Renal pelvis (tissue), 4 donors: ENCODE results near the gene OSGIN1. TPM values are rescaled to one million over a fixed set of nuclear protein-coding genes. Genes with fewer than 3 reads are reported as not detected.
A peak's percentile ranks its signal among the peaks of the same experiment; 100 is the strongest.

Experiments used
- DNase-seq: peaks from one replicate; pipeline ENCODE4 v3.0.0-alpha.2; 2013
- polyA plus RNA-seq, 3 donors: library from polyadenylated mRNA; unstranded; fragments of 120-200 nt; gene quantifications; one replicate each; pipeline ENCODE4 v1.2.1, GENCODE V29; 2013; ENCODE audit not compliant: insufficient read length in 3 of 3

The OSGIN1 gene
- polyA plus RNA-seq, 3 donors = 0.68 to 1.0 (median 0.92) TPM

GRCh38 chr16:84000989-84001642 is 48.1 kb downstream of the OSGIN1 start:
- no peak for DNase-seq

DNA sequence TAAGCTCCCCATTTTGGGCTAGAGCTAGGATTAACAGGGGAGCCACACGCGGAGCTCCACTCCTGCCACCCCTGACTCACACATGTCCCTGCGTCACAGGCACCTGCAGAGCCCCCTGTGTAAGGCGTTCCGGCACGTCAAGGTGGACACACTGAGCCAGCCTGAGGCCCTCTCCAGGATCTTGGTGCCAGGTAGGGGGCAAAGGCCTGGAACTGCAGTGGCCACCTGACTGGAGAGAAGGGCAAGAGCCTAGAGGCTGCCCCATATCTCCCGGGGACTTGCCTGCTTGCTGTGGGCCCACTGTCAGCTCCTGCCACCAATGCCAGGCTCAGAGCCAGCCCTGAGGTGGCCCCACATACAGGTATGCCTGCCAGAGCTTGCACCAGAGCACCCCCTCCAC is 48.7 kb downstream of the OSGIN1 start:
- no peak for DNase-seq

- no peak for DNase-seq
Observed at GRCh38 chr16:84003038-84003437, 50.0 kb downstream of the OSGIN1 start.

- DNase-seq = no peak
Observed at GRCh38 chr16:84004442-84004841, 51.4 kb downstream of the OSGIN1 start.

GRCh38 chr16:84005391-84005790 is 52.4 kb downstream of the OSGIN1 start:
- DNase-seq = no peak

GRCh38 chr16:84007520-84007919 is 54.5 kb downstream of the OSGIN1 start:
- DNase-seq = no peak

DNA sequence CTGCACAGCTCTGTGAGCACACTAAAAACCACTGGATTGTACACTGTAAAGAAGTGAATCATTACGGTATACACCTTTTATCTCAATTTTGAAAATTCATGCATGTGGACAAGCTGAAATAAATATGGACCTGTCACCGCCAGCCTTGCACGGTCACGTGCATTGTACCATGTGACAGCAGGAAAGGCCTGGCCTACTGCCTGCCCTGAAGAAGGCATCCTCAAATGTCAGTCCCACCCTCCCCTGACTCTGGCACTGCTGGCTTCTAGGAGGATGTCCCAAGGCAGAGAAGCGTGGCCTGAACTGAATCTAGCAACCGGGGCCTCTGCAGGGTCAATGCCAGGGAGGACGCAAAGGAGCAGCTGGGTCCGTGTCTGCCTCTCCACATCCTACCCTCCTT is 54.9 kb downstream of the OSGIN1 start:
- no peak for DNase-seq

DNA sequence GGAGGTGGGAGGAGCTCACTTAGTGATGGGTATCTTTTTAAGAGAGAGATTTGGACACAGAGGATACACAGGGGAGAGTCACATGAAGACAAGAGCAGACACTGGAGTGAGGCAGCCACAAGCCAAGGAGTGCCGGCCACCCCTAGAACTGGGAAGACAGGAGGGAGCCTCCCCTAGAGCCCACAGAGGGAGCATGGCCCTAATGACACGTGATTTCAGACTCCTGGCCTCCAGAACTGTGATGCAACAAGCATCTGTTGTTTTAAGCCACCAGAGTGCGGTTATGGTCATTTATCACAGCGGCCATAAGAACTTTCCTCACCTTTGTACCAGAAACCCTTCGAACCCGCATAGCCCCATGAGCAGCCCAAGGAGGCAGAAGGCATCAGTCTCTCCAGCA is 56.2 kb downstream of the OSGIN1 start:
- DNase-seq = no peak

- peak; percentile 58 for DNase-seq
Observed at GRCh38 chr16:84013787-84014569, 60.9 kb downstream of the OSGIN1 start.

DNA sequence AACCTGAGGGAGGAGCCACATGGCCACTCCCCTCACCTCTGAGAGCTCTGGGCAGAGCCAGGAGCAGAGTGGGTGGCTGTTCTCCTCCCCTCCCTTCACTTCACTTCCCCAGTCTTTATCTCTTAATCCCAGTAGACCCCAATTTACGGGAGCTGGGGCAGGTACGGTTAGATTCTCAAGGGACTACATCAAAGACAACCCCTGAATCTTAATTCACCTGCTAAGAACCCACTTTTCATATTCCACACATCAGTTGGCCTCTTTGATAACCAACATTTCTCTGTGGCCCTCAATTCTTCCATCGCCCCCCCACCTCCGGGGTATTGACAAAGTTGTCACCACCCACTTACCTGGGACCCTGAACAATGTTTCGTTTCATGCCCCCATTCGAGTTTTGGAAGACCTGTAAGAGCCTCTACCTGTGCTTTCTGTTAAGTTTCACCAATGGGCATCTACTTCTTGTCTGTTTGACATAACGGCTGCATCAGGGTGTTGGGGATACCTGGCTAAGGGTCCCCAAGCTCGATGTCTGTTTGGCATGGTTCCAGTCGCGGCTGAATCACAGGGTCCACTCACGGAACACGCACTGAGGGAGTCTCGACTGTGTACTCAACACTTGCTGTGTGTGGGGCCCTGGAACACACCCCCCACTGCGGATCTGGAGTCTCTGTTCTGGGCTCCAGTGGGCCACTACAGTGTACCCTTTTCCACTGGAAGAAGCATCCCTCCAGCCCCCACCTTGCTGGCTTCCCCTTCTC is 61.7 kb downstream of the OSGIN1 start:
- no peak for DNase-seq

DNA sequence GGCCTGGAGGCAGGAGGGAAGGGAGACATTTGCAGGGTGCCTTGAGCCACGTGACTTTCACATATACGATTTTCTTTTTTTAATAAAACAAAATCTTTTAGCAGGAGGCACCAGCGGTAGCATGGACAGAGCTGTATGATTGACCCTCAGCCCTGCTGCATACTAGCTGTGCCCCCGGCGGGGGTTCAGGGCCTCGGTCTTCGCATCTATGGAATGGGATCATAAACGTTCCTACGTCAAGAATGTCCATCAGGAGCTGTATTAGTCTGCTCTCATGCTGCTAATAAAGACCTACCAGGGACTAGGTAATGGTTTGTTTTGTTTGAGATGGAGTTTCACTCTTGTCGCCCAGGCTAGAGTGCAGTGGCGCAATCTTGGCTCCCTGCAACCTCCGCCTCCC is 62.4 kb downstream of the OSGIN1 start:
- DNase-seq = no peak

Other genes starting within 250 kb of the OSGIN1 start
- gene HSBP1, start 145.3 kb upstream of the OSGIN1 start, polyA plus RNA-seq = 100 to 1,000 TPM; 191 to 199 (median 196) TPM
- gene MLYCD, start 54.1 kb upstream of the OSGIN1 start, polyA plus RNA-seq = 1 to 10 TPM; 4.6 to 5.7 (median 5.1) TPM
- 1 to 10 TPM; 3.1 to 3.3 (median 3.2) TPM for gene NECAB2, start 15.0 kb downstream of the OSGIN1 start, polyA plus RNA-seq
- gene SLC38A8, start 89.6 kb downstream of the OSGIN1 start, polyA plus RNA-seq = not detected
- gene MBTPS1, start 163.7 kb downstream of the OSGIN1 start, polyA plus RNA-seq = 100 to 1,000 TPM; 108 to 118 (median 117) TPM
- 10 to 100 TPM; 42.5 to 52.2 (median 42.7) TPM for gene HSDL1, start 191.9 kb downstream of the OSGIN1 start, polyA plus RNA-seq
- 10 to 100 TPM in 1 of 3 donors, 1 to 10 TPM in 2; 2.9 to 10.4 (median 7.7) TPM for gene DNAAF1, start 192.1 kb downstream of the OSGIN1 start, polyA plus RNA-seq
- gene TAF1C, start 233.8 kb downstream of the OSGIN1 start, polyA plus RNA-seq = 10 to 100 TPM; 40.6 to 65.6 (median 54.0) TPM
- under 1 TPM; 0.16 to 0.34 (median 0.25) TPM for gene ADAD2, start 237.9 kb downstream of the OSGIN1 start, polyA plus RNA-seq